ENCODE data around the gene TRPV3. TPM values are rescaled to one million over a fixed set of nuclear protein-coding genes. Genes with fewer than 3 reads are reported as not detected.
"Not testable (repeated sequence)": the region's sequence is repeated elsewhere in the genome, so short reads cannot be mapped to it uniquely, and the experiment has no call there.

Gene TRPV3
- total and polyA plus RNA-seq, 12 donors, result 0.17 to 2.8 (median 1.1) TPM

- intact Hi-C loops (cut with DNase I), result no loop called here
- DNase-seq (no peak), ATAC-seq (no peak)
- Histone ChIP-seq H3K9me3 (no peaks in the 10 kb centered on the region), H3K4me3 (no peak overlapping the region), H3K4me1 (peaks cover 0 to 3% (median 0%) of the 10 kb centered on the region in 9 donors), H3K27ac (no peak overlapping the region), H3K27me3 (no peaks in the 10 kb centered on the region), H3K36me3 (no peaks in the 10 kb centered on the region)
- TF ChIP-seq CTCF (IDR thresholded peaks at IDR 0.05), result no peak
- WGBS, 2 donors, result 59 to 80% methylated on average over 5 of the region's 5 CpGs
Observed at GRCh38 chr17:3469529-3469928, 88.1 kb downstream of the TRPV3 start.

GRCh38 chr17:3466355-3466754 lies 91.3 kb downstream of the TRPV3 start:
- H3K27ac ChIP-seq; intact Hi-C loops (cut with DNase I); H3K4me1 ChIP-seq; DNase-seq; H3K4me3 ChIP-seq; H3K36me3 ChIP-seq; H3K9me3 ChIP-seq; ATAC-seq; H3K27me3 ChIP-seq: not testable (repeated sequence)
- WGBS, 2 donors, result 83 to 90% methylated on average over 1 of the region's 1 CpG

Other genes with a start within 250 kb of the TRPV3 start
- 1 to 10 TPM in 1 of 10 donors, under 1 TPM in 2, not detected in 7; 0.13 to 2.3 (median 0.28) TPM for gene OR3A2, start 171.5 kb downstream of the TRPV3 start, total RNA-seq
- not detected for gene OR3A2, start 171.5 kb downstream of the TRPV3 start, polyA plus RNA-seq
- under 1 TPM in 1 of 10 donors, not detected in 9; 0.32 TPM for gene OR1E1, start 159.4 kb downstream of the TRPV3 start, total RNA-seq
- gene OR1E1, start 159.4 kb downstream of the TRPV3 start, polyA plus RNA-seq, result not detected
- gene OR3A3, start 146.4 kb downstream of the TRPV3 start, total RNA-seq, result not detected
- gene OR3A3, start 146.4 kb downstream of the TRPV3 start, polyA plus RNA-seq, result not detected
- gene OR1E2, start 124.0 kb downstream of the TRPV3 start, total RNA-seq, result under 1 TPM in 1 of 10 donors, not detected in 9; 0.43 TPM
- gene OR1E2, start 124.0 kb downstream of the TRPV3 start, polyA plus RNA-seq, result not detected
- gene SPATA22, start 86.0 kb downstream of the TRPV3 start, total RNA-seq, result 1 to 10 TPM in 1 of 10 donors, under 1 TPM in 7, not detected in 2; 0.21 to 3.1 (median 0.45) TPM
- gene SPATA22, start 86.0 kb downstream of the TRPV3 start, polyA plus RNA-seq, result under 1 TPM; 0.09 to 0.37 TPM
- gene ASPA, start 81.8 kb downstream of the TRPV3 start, total RNA-seq, result 1 to 10 TPM in 9 of 10 donors, under 1 TPM in 1; 0.34 to 2.9 (median 1.5) TPM
- 1 to 10 TPM in 1 of 2 donors, under 1 TPM in 1; 0.26 to 1.8 TPM for gene ASPA, start 81.8 kb downstream of the TRPV3 start, polyA plus RNA-seq
- 1 to 10 TPM; 2.2 to 6.5 (median 3.7) TPM for gene TRPV1, start 51.6 kb upstream of the TRPV3 start, total RNA-seq
- gene TRPV1, start 51.6 kb upstream of the TRPV3 start, polyA plus RNA-seq, result 10 to 100 TPM in 1 of 2 donors, 1 to 10 TPM in 1; 2.1 to 12.5 TPM
- gene SHPK, start 78.4 kb upstream of the TRPV3 start, total RNA-seq, result 1 to 10 TPM; 2.6 to 5.8 (median 4.2) TPM
- 1 to 10 TPM; 2.3 to 7.6 TPM for gene SHPK, start 78.4 kb upstream of the TRPV3 start, polyA plus RNA-seq
- gene CTNS, start 78.9 kb upstream of the TRPV3 start, total RNA-seq, result 10 to 100 TPM in 1 of 10 donors, 1 to 10 TPM in 9; 5.2 to 11.8 (median 8.0) TPM
- 1 to 10 TPM; 7.5 to 7.6 TPM for gene CTNS, start 78.9 kb upstream of the TRPV3 start, polyA plus RNA-seq
- 100 to 1,000 TPM; 147 to 206 (median 176) TPM for gene TAX1BP3, start 110.8 kb upstream of the TRPV3 start, total RNA-seq
- gene TAX1BP3, start 110.8 kb upstream of the TRPV3 start, polyA plus RNA-seq, result 100 to 1,000 TPM; 134 to 149 TPM
- gene EMC6, start 111.0 kb upstream of the TRPV3 start, total RNA-seq, result 10 to 100 TPM; 46.0 to 75.0 (median 52.7) TPM
- gene EMC6, start 111.0 kb upstream of the TRPV3 start, polyA plus RNA-seq, result 100 to 1,000 TPM in 1 of 2 donors, 10 to 100 TPM in 1; 80.5 to 203 TPM
- gene P2RX5, start 138.3 kb upstream of the TRPV3 start, total RNA-seq, result 10 to 100 TPM in 7 of 10 donors, 1 to 10 TPM in 3; 6.0 to 24.5 (median 11.9) TPM
- gene P2RX5, start 138.3 kb upstream of the TRPV3 start, polyA plus RNA-seq, result 10 to 100 TPM; 12.4 to 56.6 TPM
- 1 to 10 TPM in 1 of 10 donors, under 1 TPM in 9; 0.12 to 1.5 (median 0.23) TPM for gene HASPIN, start 166.1 kb upstream of the TRPV3 start, total RNA-seq
- gene HASPIN, start 166.1 kb upstream of the TRPV3 start, polyA plus RNA-seq, result under 1 TPM in 1 of 2 donors, not detected in 1; 0.29 TPM
- 10 to 100 TPM; 14.0 to 20.0 (median 15.6) TPM for gene ITGAE, start 243.4 kb upstream of the TRPV3 start, total RNA-seq
- 10 to 100 TPM; 24.3 to 35.4 TPM for gene ITGAE, start 243.4 kb upstream of the TRPV3 start, polyA plus RNA-seq